Thyroid gland (tissue), 4 donors: Measurements from ENCODE around the gene FOXO1.

Source experiments
- POLR2A ChIP-seq, 2 donors: fragments of 450-650 bp; IDR thresholded peaks; one replicate each; pipeline ENCODE4 v1.6.1; 2017; ENCODE audit warnings: antibody characterized with exemption in 2 of 2, mild to moderate bottlenecking in 2 of 2, moderate library complexity in 1 of 2
- TF ChIP-seq, protein P1 (sequence below), 6 experiments: fragments of 200-600 bp in 3 of 6; fragments of 450-650 bp in 3 of 6; sonication (generic) in 3 of 6; IDR thresholded peaks; one replicate each; pipeline ENCODE4 v1.5.1; 2016 to 2019; ENCODE audit warnings: antibody characterized with exemption in 6 of 6, mild to moderate bottlenecking in 2 of 6, inconsistent platforms in 1 of 6, moderate library complexity in 1 of 6

DNA sequence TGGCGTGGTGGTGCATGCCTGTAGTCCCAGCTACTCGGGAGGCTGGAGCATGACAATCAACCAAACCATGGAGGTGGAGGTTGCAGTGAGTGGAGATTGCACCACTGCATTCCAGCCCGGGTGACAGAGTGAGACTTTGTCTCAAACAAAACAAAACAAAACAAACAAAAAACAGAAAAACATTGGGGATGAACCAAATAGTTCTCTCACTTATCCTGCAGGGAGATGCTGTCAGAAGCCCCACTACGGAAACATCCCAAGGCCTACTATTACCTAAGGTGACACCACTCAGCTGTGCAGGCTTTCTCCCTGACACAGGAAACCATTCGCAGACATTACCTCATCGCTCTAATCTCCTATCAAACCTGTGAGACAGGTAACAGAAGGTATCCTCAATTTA is 113.5 kb downstream of the FOXO1 start:
- TF ChIP-seq, protein P1, sequence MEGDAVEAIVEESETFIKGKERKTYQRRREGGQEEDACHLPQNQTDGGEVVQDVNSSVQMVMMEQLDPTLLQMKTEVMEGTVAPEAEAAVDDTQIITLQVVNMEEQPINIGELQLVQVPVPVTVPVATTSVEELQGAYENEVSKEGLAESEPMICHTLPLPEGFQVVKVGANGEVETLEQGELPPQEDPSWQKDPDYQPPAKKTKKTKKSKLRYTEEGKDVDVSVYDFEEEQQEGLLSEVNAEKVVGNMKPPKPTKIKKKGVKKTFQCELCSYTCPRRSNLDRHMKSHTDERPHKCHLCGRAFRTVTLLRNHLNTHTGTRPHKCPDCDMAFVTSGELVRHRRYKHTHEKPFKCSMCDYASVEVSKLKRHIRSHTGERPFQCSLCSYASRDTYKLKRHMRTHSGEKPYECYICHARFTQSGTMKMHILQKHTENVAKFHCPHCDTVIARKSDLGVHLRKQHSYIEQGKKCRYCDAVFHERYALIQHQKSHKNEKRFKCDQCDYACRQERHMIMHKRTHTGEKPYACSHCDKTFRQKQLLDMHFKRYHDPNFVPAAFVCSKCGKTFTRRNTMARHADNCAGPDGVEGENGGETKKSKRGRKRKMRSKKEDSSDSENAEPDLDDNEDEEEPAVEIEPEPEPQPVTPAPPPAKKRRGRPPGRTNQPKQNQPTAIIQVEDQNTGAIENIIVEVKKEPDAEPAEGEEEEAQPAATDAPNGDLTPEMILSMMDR (IDR thresholded peaks at IDR 0.05), result no peak
- no peak for TF ChIP-seq POLR2A (IDR thresholded peaks at IDR 0.05)
